H9 (cell line): ENCODE results near the gene BMP2K. TPM values are rescaled to one million over a fixed set of nuclear protein-coding genes. Genes with fewer than 3 reads are reported as not detected.

Source experiments
- DNase-seq: peaks from one replicate; pipeline ENCODE4 v3.0.0-alpha.2; 2017
- H2AFZ ChIP-seq: one replicate; pipeline ENCODE4 v1.6.1; 2013; ENCODE audit warnings: mild to moderate bottlenecking, low read length, control low read depth, moderate library complexity
- H2AK5ac ChIP-seq: 2 replicates; pipeline ENCODE4 v1.6.1; 2013; ENCODE audit warnings: low read length, control low read depth, mixed read lengths; ENCODE audit not compliant: insufficient read length
- H2BK120ac ChIP-seq: one replicate; pipeline ENCODE4 v1.6.1; 2013; ENCODE audit warnings: low read depth, mild to moderate bottlenecking, low read length, control low read depth, inconsistent platforms; ENCODE audit not compliant: poor library complexity, severe bottlenecking
- H2BK12ac ChIP-seq: 2 replicates; pipeline ENCODE4 v1.6.1; 2013; ENCODE audit warnings: low read length, control low read depth, mixed read lengths, low read depth; ENCODE audit not compliant: insufficient read length
- H2BK15ac ChIP-seq: 2 replicates; pipeline ENCODE4 v1.6.1; 2013; ENCODE audit warnings: low read depth, low read length, control low read depth
- H2BK20ac ChIP-seq: one replicate; pipeline ENCODE4 v1.6.1; 2013; ENCODE audit warnings: low read depth, mild to moderate bottlenecking, low read length, control low read depth, inconsistent platforms; ENCODE audit not compliant: poor library complexity, severe bottlenecking
- H2BK5ac ChIP-seq: 2 replicates; pipeline ENCODE4 v1.6.1; 2013; ENCODE audit warnings: low read length, control low read depth, mixed read lengths; ENCODE audit not compliant: insufficient read length
- H3K14ac ChIP-seq: 2 replicates; pipeline ENCODE4 v1.6.1; 2013; ENCODE audit warnings: low read length, control low read depth; ENCODE audit not compliant: insufficient read depth
- H3K18ac ChIP-seq: 2 replicates; pipeline ENCODE4 v1.6.1; 2013; ENCODE audit warnings: low read depth, mild to moderate bottlenecking, mixed read lengths, low read length, control low read depth; ENCODE audit not compliant: insufficient read length
- H3K23ac ChIP-seq: 2 replicates; pipeline ENCODE4 v1.6.1; 2013; ENCODE audit warnings: low read length, control low read depth, mixed read lengths, low read depth; ENCODE audit not compliant: insufficient read length
- H3K23me2 ChIP-seq: 2 replicates; pipeline ENCODE4 v1.6.1; 2013; ENCODE audit warnings: low read depth, mild to moderate bottlenecking, mixed read lengths, low read length, control low read depth; ENCODE audit not compliant: insufficient read length, poor library complexity, severe bottlenecking
- H3K27ac ChIP-seq: 2 replicates; pipeline ENCODE4 v1.5.1; 2013; ENCODE audit warnings: low read length, control low read depth, mixed read lengths, low read depth; ENCODE audit not compliant: insufficient read length
- H3K27me3 ChIP-seq: 2 replicates; pipeline ENCODE4 v1.6.1; 2013; ENCODE audit warnings: low read length, control low read depth, inconsistent platforms; ENCODE audit not compliant: insufficient read depth
- H3K4ac ChIP-seq: 2 replicates; pipeline ENCODE4 v1.6.1; 2013; ENCODE audit warnings: low read depth, mild to moderate bottlenecking, control low read depth, inconsistent platforms, low read length, moderate library complexity
- H3K4me1 ChIP-seq: 2 replicates; pipeline ENCODE4 v1.6.1; 2013; ENCODE audit warnings: low read length, control low read depth, inconsistent platforms; ENCODE audit not compliant: insufficient read depth
- H3K4me2 ChIP-seq: 2 replicates; pipeline ENCODE4 v1.6.1; 2013; ENCODE audit warnings: low read length, control low read depth, mixed read lengths; ENCODE audit not compliant: insufficient read length, insufficient read depth
- H3K56ac ChIP-seq: 2 replicates; pipeline ENCODE4 v1.6.1; 2013; ENCODE audit warnings: low read depth, mild to moderate bottlenecking, mixed read lengths, low read length, control low read depth; ENCODE audit not compliant: insufficient read length
- H3K79me1 ChIP-seq: 2 replicates; pipeline ENCODE4 v1.6.1; 2013; ENCODE audit warnings: low read depth, mild to moderate bottlenecking, moderate library complexity, low read length, control low read depth, inconsistent platforms; ENCODE audit not compliant: insufficient read depth, poor library complexity, severe bottlenecking
- H3K79me2 ChIP-seq: 2 replicates; pipeline ENCODE4 v1.6.1; 2013; ENCODE audit warnings: low read length, control low read depth, inconsistent platforms; ENCODE audit not compliant: insufficient read depth
- H3K9ac ChIP-seq: 2 replicates; pipeline ENCODE4 v1.6.1; 2013; ENCODE audit warnings: low read length, control low read depth, mixed read lengths; ENCODE audit not compliant: insufficient read length; ENCODE audit errors: extremely low read depth
- H3K9me3 ChIP-seq: one replicate; pipeline ENCODE4 v1.6.1; 2013; ENCODE audit warnings: low read depth, low read length, inconsistent platforms; ENCODE audit not compliant: control insufficient read depth
- H3T11ph ChIP-seq: one replicate; pipeline ENCODE4 v1.6.1; 2013; ENCODE audit warnings: mild to moderate bottlenecking, low read length, control low read depth, inconsistent platforms
- H4K20me1 ChIP-seq: one replicate; pipeline ENCODE4 v1.6.1; 2013; ENCODE audit not compliant: control insufficient read depth, insufficient read length, insufficient read depth
- H4K5ac ChIP-seq: 2 replicates; pipeline ENCODE4 v1.6.1; 2013; ENCODE audit warnings: low read depth, mild to moderate bottlenecking, mixed read lengths, low read length, control low read depth; ENCODE audit not compliant: insufficient read length
- H4K8ac ChIP-seq: replicated peaks from 2 replicates; pipeline ENCODE4 v1.6.1; 2013; ENCODE audit warnings: low read length, control low read depth, mixed read lengths, low read depth; ENCODE audit not compliant: insufficient read length
- H4K91ac ChIP-seq: 2 replicates; pipeline ENCODE4 v1.6.1; 2013; ENCODE audit warnings: low read depth, mild to moderate bottlenecking, moderate library complexity, mixed read lengths, low read length, control low read depth; ENCODE audit not compliant: insufficient read length
- H3K27ac Mint-ChIP-seq, 3 experiments: 2 replicates in 2 of 3; 3 replicates in 1 of 3; pipeline ENCODE4 v1.8.0; 2020 to 2021; ENCODE audit warnings: mixed read lengths in 3 of 3, mild to moderate bottlenecking in 1 of 3, moderate library complexity in 1 of 3
- H3K27me3 Mint-ChIP-seq: 2 replicates; pipeline ENCODE4 v1.8.0; 2021; ENCODE audit warnings: low read depth, mild to moderate bottlenecking, moderate library complexity, mixed read lengths
- H3K36me3 Mint-ChIP-seq, 3 experiments: 2 replicates in 2 of 3; 3 replicates in 1 of 3; pipeline ENCODE4 v1.8.0; 2020 to 2021; ENCODE audit warnings: low read depth in 3 of 3, mixed read lengths in 3 of 3; ENCODE audit not compliant: insufficient read depth in 1 of 3
- H3K4me1 Mint-ChIP-seq, 2 experiments: 2 replicates each; pipeline ENCODE4 v1.8.0; 2020; ENCODE audit warnings: mixed read lengths in 2 of 2
- H3K4me3 Mint-ChIP-seq, 2 experiments: 2 replicates in 1 of 2; 3 replicates in 1 of 2; pipeline ENCODE4 v1.8.0; 2020 to 2021; ENCODE audit warnings: mild to moderate bottlenecking in 2 of 2, mixed read lengths in 2 of 2, moderate library complexity in 1 of 2
- H3K9me3 Mint-ChIP-seq, 2 experiments: 2 replicates in 1 of 2; 3 replicates in 1 of 2; pipeline ENCODE4 v1.8.0; 2020; ENCODE audit warnings: mild to moderate bottlenecking in 2 of 2, mixed read lengths in 2 of 2, moderate library complexity in 1 of 2
- WGBS: extraction: QIAGEN DNeasy Blood & Tissue Kit; methylation state at CpG from one replicate; pipeline ENCODE4 v1.1.7; 2013; ENCODE audit warnings: missing lambda C conversion rate, low lambda C conversion rate, mixed read lengths; ENCODE audit not compliant: insufficient read length; ENCODE audit errors: extremely low coverage; 5-methylcytosine and 5-hydroxymethylcytosine counted together
- total RNA-seq: library from RNA; stranded (reverse); gene quantifications from 2 replicates; pipeline ENCODE4 v1.2.1, GENCODE V29; 2021
- TF ChIP-seq, protein P1 (sequence below): fragments of 200-600 bp; sonication (generic); conservative IDR thresholded peaks from 3 replicates; pipeline ENCODE4 v1.8.0; 2021; ENCODE audit warnings: antibody characterized with exemption, mild to moderate bottlenecking

Gene BMP2K
- total RNA-seq, 1 experiment from 2014 or later = 26.4 TPM

DNA sequence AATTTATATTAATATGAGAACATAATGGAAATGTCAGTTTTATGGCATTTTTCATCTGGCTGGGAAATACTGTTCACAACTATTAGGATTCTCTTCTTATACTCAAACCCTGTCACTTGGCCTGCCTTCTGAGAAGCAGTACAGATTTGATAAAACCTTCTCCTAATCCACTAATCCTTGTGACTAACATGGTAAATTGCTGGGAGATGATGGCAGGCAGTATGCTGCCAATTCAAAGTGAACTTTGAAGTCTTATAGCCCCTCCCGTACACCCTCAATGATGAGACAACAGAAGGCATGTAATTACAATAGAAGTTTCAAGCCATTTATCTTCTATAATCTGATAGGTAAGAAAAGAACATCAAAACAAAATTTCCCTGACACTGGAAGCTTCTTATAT is 126.1 kb downstream of the BMP2K start:
- Histone ChIP-seq H4K20me1 (no peaks in the 10 kb centered on the region), H3K9me3 (no peaks in the 10 kb centered on the region), H4K5ac (no peak overlapping the region), H3K4me2 (no peak overlapping the region), H3K23ac (no peak overlapping the region), H2BK15ac (no peak overlapping the region), H2AK5ac (no peak overlapping the region), H3K14ac (no peak overlapping the region), H2BK5ac (no peak overlapping the region), H3K23me2 (no peaks in the 10 kb centered on the region), H4K91ac (no peak overlapping the region), H3K79me1 (no peaks in the 10 kb centered on the region), H3K4me1 (no peaks in the 10 kb centered on the region), H3K56ac (no peak overlapping the region), H3T11ph (no peak overlapping the region), H3K9ac (no peak overlapping the region), H2AFZ (no peak overlapping the region), H4K8ac (no peak overlapping the region), H3K18ac (no peak overlapping the region), H3K27ac (no peak overlapping the region), H2BK120ac (no peak overlapping the region), H3K79me2 (no peaks in the 10 kb centered on the region), H2BK12ac (no peak overlapping the region), H2BK20ac (no peak overlapping the region), H3K4ac (no peak overlapping the region), H3K27me3 (no peaks in the 10 kb centered on the region)
- Mint-ChIP-seq H3K4me1 (no peaks in the 10 kb centered on the region), H3K36me3 (no peaks in the 10 kb centered on the region), H3K27me3 (no peaks in the 10 kb centered on the region), H3K9me3 (no peaks in the 10 kb centered on the region), H3K4me3 (no peak overlapping the region), H3K27ac (no peak overlapping the region)
- DNase-seq = no peak
- TF ChIP-seq, protein P1, sequence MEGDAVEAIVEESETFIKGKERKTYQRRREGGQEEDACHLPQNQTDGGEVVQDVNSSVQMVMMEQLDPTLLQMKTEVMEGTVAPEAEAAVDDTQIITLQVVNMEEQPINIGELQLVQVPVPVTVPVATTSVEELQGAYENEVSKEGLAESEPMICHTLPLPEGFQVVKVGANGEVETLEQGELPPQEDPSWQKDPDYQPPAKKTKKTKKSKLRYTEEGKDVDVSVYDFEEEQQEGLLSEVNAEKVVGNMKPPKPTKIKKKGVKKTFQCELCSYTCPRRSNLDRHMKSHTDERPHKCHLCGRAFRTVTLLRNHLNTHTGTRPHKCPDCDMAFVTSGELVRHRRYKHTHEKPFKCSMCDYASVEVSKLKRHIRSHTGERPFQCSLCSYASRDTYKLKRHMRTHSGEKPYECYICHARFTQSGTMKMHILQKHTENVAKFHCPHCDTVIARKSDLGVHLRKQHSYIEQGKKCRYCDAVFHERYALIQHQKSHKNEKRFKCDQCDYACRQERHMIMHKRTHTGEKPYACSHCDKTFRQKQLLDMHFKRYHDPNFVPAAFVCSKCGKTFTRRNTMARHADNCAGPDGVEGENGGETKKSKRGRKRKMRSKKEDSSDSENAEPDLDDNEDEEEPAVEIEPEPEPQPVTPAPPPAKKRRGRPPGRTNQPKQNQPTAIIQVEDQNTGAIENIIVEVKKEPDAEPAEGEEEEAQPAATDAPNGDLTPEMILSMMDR = no peak
- WGBS = no CpG with 5 or more reads among the region's 1 CpG
